H9 (cell line): ENCODE results near the gene SIX2. TPM values are rescaled to one million over a fixed set of nuclear protein-coding genes. Genes with fewer than 3 reads are reported as not detected.

Source experiments
- DNase-seq: peaks from one replicate; pipeline ENCODE4 v3.0.0-alpha.2; 2017
- H2AFZ ChIP-seq: one replicate; pipeline ENCODE4 v1.6.1; 2013; ENCODE audit warnings: mild to moderate bottlenecking, low read length, control low read depth, moderate library complexity
- H2AK5ac ChIP-seq: 2 replicates; pipeline ENCODE4 v1.6.1; 2013; ENCODE audit warnings: low read length, control low read depth, mixed read lengths; ENCODE audit not compliant: insufficient read length
- H2BK120ac ChIP-seq: one replicate; pipeline ENCODE4 v1.6.1; 2013; ENCODE audit warnings: low read depth, mild to moderate bottlenecking, low read length, control low read depth, inconsistent platforms; ENCODE audit not compliant: poor library complexity, severe bottlenecking
- H2BK12ac ChIP-seq: 2 replicates; pipeline ENCODE4 v1.6.1; 2013; ENCODE audit warnings: low read length, control low read depth, mixed read lengths, low read depth; ENCODE audit not compliant: insufficient read length
- H2BK15ac ChIP-seq: 2 replicates; pipeline ENCODE4 v1.6.1; 2013; ENCODE audit warnings: low read depth, low read length, control low read depth
- H2BK20ac ChIP-seq: one replicate; pipeline ENCODE4 v1.6.1; 2013; ENCODE audit warnings: low read depth, mild to moderate bottlenecking, low read length, control low read depth, inconsistent platforms; ENCODE audit not compliant: poor library complexity, severe bottlenecking
- H2BK5ac ChIP-seq: 2 replicates; pipeline ENCODE4 v1.6.1; 2013; ENCODE audit warnings: low read length, control low read depth, mixed read lengths; ENCODE audit not compliant: insufficient read length
- H3K14ac ChIP-seq: 2 replicates; pipeline ENCODE4 v1.6.1; 2013; ENCODE audit warnings: low read length, control low read depth; ENCODE audit not compliant: insufficient read depth
- H3K18ac ChIP-seq: 2 replicates; pipeline ENCODE4 v1.6.1; 2013; ENCODE audit warnings: low read depth, mild to moderate bottlenecking, mixed read lengths, low read length, control low read depth; ENCODE audit not compliant: insufficient read length
- H3K23ac ChIP-seq: 2 replicates; pipeline ENCODE4 v1.6.1; 2013; ENCODE audit warnings: low read length, control low read depth, mixed read lengths, low read depth; ENCODE audit not compliant: insufficient read length
- H3K23me2 ChIP-seq: 2 replicates; pipeline ENCODE4 v1.6.1; 2013; ENCODE audit warnings: low read depth, mild to moderate bottlenecking, mixed read lengths, low read length, control low read depth; ENCODE audit not compliant: insufficient read length, poor library complexity, severe bottlenecking
- H3K27ac ChIP-seq: 2 replicates; pipeline ENCODE4 v1.5.1; 2013; ENCODE audit warnings: low read length, control low read depth, mixed read lengths, low read depth; ENCODE audit not compliant: insufficient read length
- H3K27me3 ChIP-seq: 2 replicates; pipeline ENCODE4 v1.6.1; 2013; ENCODE audit warnings: low read length, control low read depth, inconsistent platforms; ENCODE audit not compliant: insufficient read depth
- H3K4ac ChIP-seq: 2 replicates; pipeline ENCODE4 v1.6.1; 2013; ENCODE audit warnings: low read depth, mild to moderate bottlenecking, control low read depth, inconsistent platforms, low read length, moderate library complexity
- H3K4me1 ChIP-seq: 2 replicates; pipeline ENCODE4 v1.6.1; 2013; ENCODE audit warnings: low read length, control low read depth, inconsistent platforms; ENCODE audit not compliant: insufficient read depth
- H3K4me2 ChIP-seq: 2 replicates; pipeline ENCODE4 v1.6.1; 2013; ENCODE audit warnings: low read length, control low read depth, mixed read lengths; ENCODE audit not compliant: insufficient read length, insufficient read depth
- H3K56ac ChIP-seq: 2 replicates; pipeline ENCODE4 v1.6.1; 2013; ENCODE audit warnings: low read depth, mild to moderate bottlenecking, mixed read lengths, low read length, control low read depth; ENCODE audit not compliant: insufficient read length
- H3K79me1 ChIP-seq: 2 replicates; pipeline ENCODE4 v1.6.1; 2013; ENCODE audit warnings: low read depth, mild to moderate bottlenecking, moderate library complexity, low read length, control low read depth, inconsistent platforms; ENCODE audit not compliant: insufficient read depth, poor library complexity, severe bottlenecking
- H3K79me2 ChIP-seq: 2 replicates; pipeline ENCODE4 v1.6.1; 2013; ENCODE audit warnings: low read length, control low read depth, inconsistent platforms; ENCODE audit not compliant: insufficient read depth
- H3K9ac ChIP-seq: 2 replicates; pipeline ENCODE4 v1.6.1; 2013; ENCODE audit warnings: low read length, control low read depth, mixed read lengths; ENCODE audit not compliant: insufficient read length; ENCODE audit errors: extremely low read depth
- H3K9me3 ChIP-seq: one replicate; pipeline ENCODE4 v1.6.1; 2013; ENCODE audit warnings: low read depth, low read length, inconsistent platforms; ENCODE audit not compliant: control insufficient read depth
- H3T11ph ChIP-seq: one replicate; pipeline ENCODE4 v1.6.1; 2013; ENCODE audit warnings: mild to moderate bottlenecking, low read length, control low read depth, inconsistent platforms
- H4K20me1 ChIP-seq: one replicate; pipeline ENCODE4 v1.6.1; 2013; ENCODE audit not compliant: control insufficient read depth, insufficient read length, insufficient read depth
- H4K5ac ChIP-seq: 2 replicates; pipeline ENCODE4 v1.6.1; 2013; ENCODE audit warnings: low read depth, mild to moderate bottlenecking, mixed read lengths, low read length, control low read depth; ENCODE audit not compliant: insufficient read length
- H4K8ac ChIP-seq: replicated peaks from 2 replicates; pipeline ENCODE4 v1.6.1; 2013; ENCODE audit warnings: low read length, control low read depth, mixed read lengths, low read depth; ENCODE audit not compliant: insufficient read length
- H4K91ac ChIP-seq: 2 replicates; pipeline ENCODE4 v1.6.1; 2013; ENCODE audit warnings: low read depth, mild to moderate bottlenecking, moderate library complexity, mixed read lengths, low read length, control low read depth; ENCODE audit not compliant: insufficient read length
- H3K27ac Mint-ChIP-seq, 3 experiments: 2 replicates in 2 of 3; 3 replicates in 1 of 3; pipeline ENCODE4 v1.8.0; 2020 to 2021; ENCODE audit warnings: mixed read lengths in 3 of 3, mild to moderate bottlenecking in 1 of 3, moderate library complexity in 1 of 3
- H3K27me3 Mint-ChIP-seq: 2 replicates; pipeline ENCODE4 v1.8.0; 2021; ENCODE audit warnings: low read depth, mild to moderate bottlenecking, moderate library complexity, mixed read lengths
- H3K36me3 Mint-ChIP-seq, 3 experiments: 2 replicates in 2 of 3; 3 replicates in 1 of 3; pipeline ENCODE4 v1.8.0; 2020 to 2021; ENCODE audit warnings: low read depth in 3 of 3, mixed read lengths in 3 of 3; ENCODE audit not compliant: insufficient read depth in 1 of 3
- H3K4me1 Mint-ChIP-seq, 2 experiments: 2 replicates each; pipeline ENCODE4 v1.8.0; 2020; ENCODE audit warnings: mixed read lengths in 2 of 2
- H3K4me3 Mint-ChIP-seq, 2 experiments: 2 replicates in 1 of 2; 3 replicates in 1 of 2; pipeline ENCODE4 v1.8.0; 2020 to 2021; ENCODE audit warnings: mild to moderate bottlenecking in 2 of 2, mixed read lengths in 2 of 2, moderate library complexity in 1 of 2
- H3K9me3 Mint-ChIP-seq, 2 experiments: 2 replicates in 1 of 2; 3 replicates in 1 of 2; pipeline ENCODE4 v1.8.0; 2020; ENCODE audit warnings: mild to moderate bottlenecking in 2 of 2, mixed read lengths in 2 of 2, moderate library complexity in 1 of 2
- CTCF ChIP-seq: fragments of 200-600 bp; sonication (generic); conservative IDR thresholded peaks from 3 replicates; pipeline ENCODE4 v1.8.0; 2021; ENCODE audit warnings: antibody characterized with exemption, mild to moderate bottlenecking
- WGBS: extraction: QIAGEN DNeasy Blood & Tissue Kit; methylation state at CpG from one replicate; pipeline ENCODE4 v1.1.7; 2013; ENCODE audit warnings: missing lambda C conversion rate, low lambda C conversion rate, mixed read lengths; ENCODE audit not compliant: insufficient read length; ENCODE audit errors: extremely low coverage; 5-methylcytosine and 5-hydroxymethylcytosine counted together
- total RNA-seq: library from RNA; stranded (reverse); gene quantifications from 2 replicates; pipeline ENCODE4 v1.2.1, GENCODE V29; 2021

Gene SIX2
- total RNA-seq, 1 experiment from 2014 or later = not detected

GRCh38 chr2:45012733-45013132, 3.5 kb upstream of the SIX2 start:
- no peak overlapping the region for H3K4ac ChIP-seq
- H3K27me3 Mint-ChIP-seq = peaks cover 93% of the 10 kb centered on the region

More at GRCh38 chr2:45012733-45013132, 3.5 kb upstream of the SIX2 start:
- H2AK5ac ChIP-seq = no peak overlapping the region
- no peaks in the 10 kb centered on the region for H3K9me3 ChIP-seq
- H3K27ac Mint-ChIP-seq = no peak overlapping the region; a peak in 1 of 7 replicates
- H3K56ac ChIP-seq = no peak overlapping the region
- no peaks in the 10 kb centered on the region for H4K20me1 ChIP-seq
- H3K23me2 ChIP-seq = peaks cover 25% of the 10 kb centered on the region
- H2AFZ ChIP-seq = no peak overlapping the region
- no peak overlapping the region for H3K23ac ChIP-seq
- peaks cover 12 to 40% of the 10 kb centered on the region in 2 experiments for H3K4me1 Mint-ChIP-seq
- no peak overlapping the region for H2BK15ac ChIP-seq
- peaks cover 46% of the 10 kb centered on the region for H3K27me3 ChIP-seq
- no peaks in the 10 kb centered on the region; a peak in 2 of 5 replicates for H3K9me3 Mint-ChIP-seq
- no peak overlapping the region for H4K5ac ChIP-seq
- H3K27ac ChIP-seq = no peak overlapping the region
- H2BK120ac ChIP-seq = no peak overlapping the region
- H2BK5ac ChIP-seq = no peak overlapping the region
- no peaks in the 10 kb centered on the region for H3K79me2 ChIP-seq
- no peak for TF ChIP-seq CTCF
- no peak overlapping the region for H3K9ac ChIP-seq
- H2BK20ac ChIP-seq = no peak overlapping the region
- no peaks in the 10 kb centered on the region for H3K4me1 ChIP-seq
- no peak overlapping the region for H3T11ph ChIP-seq
- no peak overlapping the region for H4K91ac ChIP-seq
- peak overlapping the region; percentile 45 to 70 for H3K4me3 Mint-ChIP-seq
- peaks cover 0 to 1% (median 0%) of the 10 kb centered on the region in 3 experiments; a peak in 3 of 7 replicates for H3K36me3 Mint-ChIP-seq
- peak overlapping the region; percentile 58 for H3K4me2 ChIP-seq
- H4K8ac ChIP-seq = no peak overlapping the region
- no peaks in the 10 kb centered on the region for H3K79me1 ChIP-seq
- no peak overlapping the region for H3K14ac ChIP-seq
- no peak for DNase-seq
- no CpG with 5 or more reads among the region's 13 CpGs for WGBS
- no peak overlapping the region for H3K18ac ChIP-seq
- H2BK12ac ChIP-seq = no peak overlapping the region
